Raji (cell line): ENCODE results near the gene ASB16.
A peak's percentile ranks its signal among the peaks of the same experiment; 100 is the strongest.

Source experiments
- POLR2A ChIP-seq: IDR thresholded peaks from 2 replicates; pipeline ENCODE4 v1.6.1; 2011; ENCODE audit warnings: low read depth, low read length, control low read depth; ENCODE audit not compliant: insufficient read depth

ASB16 gene

GRCh38 chr17:44170499-44171201 is at the start of gene ASB16:
ASB16 (plus strand) TSS chr17:44170704; CDS start chr17:44170790, 86 bp downstream.
- TF ChIP-seq POLR2A = no peak

GRCh38 chr17:44120851-44121605 is 49.5 kb upstream of the ASB16 start:
- TF ChIP-seq POLR2A = no peak

- no peak for TF ChIP-seq POLR2A
Measured at GRCh38 chr17:44121997-44122815, 48.3 kb upstream of the ASB16 start.

- TF ChIP-seq POLR2A = no peak
Measured at GRCh38 chr17:44122816-44123355, 47.6 kb upstream of the ASB16 start.

- peak; percentile 71 for TF ChIP-seq POLR2A
Measured at GRCh38 chr17:44123356-44124117, 47.0 kb upstream of the ASB16 start, which contains the start of gene HDAC5. HDAC5 (minus strand) TSS chr17:44123641; CDS start chr17:44117515, 6,126 bp downstream.

GRCh38 chr17:44124118-44124438 is 46.4 kb upstream of the ASB16 start:
- TF ChIP-seq POLR2A = no peak; the same call in 1 of the 2 replicates

- TF ChIP-seq POLR2A = no peak
Measured at GRCh38 chr17:44128383-44128782, 42.1 kb upstream of the ASB16 start.

- no peak for TF ChIP-seq POLR2A
Measured at GRCh38 chr17:44130693-44131349, 39.7 kb upstream of the ASB16 start.

GRCh38 chr17:44132275-44132821 is 38.2 kb upstream of the ASB16 start:
- no peak for TF ChIP-seq POLR2A

GRCh38 chr17:44133918-44134476 is 36.5 kb upstream of the ASB16 start:
- TF ChIP-seq POLR2A = no peak

- TF ChIP-seq POLR2A = no peak
Measured at GRCh38 chr17:44134752-44135568, 35.5 kb upstream of the ASB16 start.

GRCh38 chr17:44137891-44138709 is 32.4 kb upstream of the ASB16 start:
- no peak for TF ChIP-seq POLR2A
